NCI-H1048 (cell line): ENCODE data around the gene TPR.
"Not testable (repeated sequence)": the region's sequence is repeated elsewhere in the genome, so short reads cannot be mapped to it uniquely, and the experiment has no call there.

ENCODE experiments used
- DNase-seq: peaks from one replicate; lab custom pipeline; 2025; lab: John Stamatoyannopoulos, UW

TPR gene

GRCh38 chr1:186375152-186375928 lies at the start of gene TPR, which contains the start of gene ODR4:
Gene TPR (minus strand): TSS chr1:186375253. CDS start chr1:186375028, 225 bp downstream.
Gene ODR4 (plus strand): TSS chr1:186375838. CDS start chr1:186379786, 3,948 bp downstream.
- peak; percentile 100 for DNase-seq

GRCh38 chr1:186424539-186424938 lies 49.5 kb upstream of the TPR start:
- no peak for DNase-seq

GRCh38 chr1:186421446-186421845 lies 46.4 kb upstream of the TPR start:
- DNase-seq = no peak

- no peak for DNase-seq
These were observed 45.9 kb upstream of the TPR start for GRCh38 chr1:186420923-186421322.

- no peak for DNase-seq
These were observed 45.3 kb upstream of the TPR start for GRCh38 chr1:186420311-186420710.

- DNase-seq = no peak
These were observed 43.5 kb upstream of the TPR start for GRCh38 chr1:186418503-186418902.

GRCh38 chr1:186413319-186413718 lies 38.3 kb upstream of the TPR start:
- no peak for DNase-seq

- DNase-seq = no peak
These were observed 34.0 kb upstream of the TPR start for GRCh38 chr1:186409091-186409490.

- peak; percentile 54 for DNase-seq
These were observed 29.5 kb upstream of the TPR start for GRCh38 chr1:186404454-186405051.

- DNase-seq = no peak
These were observed 28.6 kb upstream of the TPR start for GRCh38 chr1:186403632-186404031.

- DNase-seq = not testable (repeated sequence)
These were observed 26.4 kb upstream of the TPR start for GRCh38 chr1:186401446-186401845.

- not testable (repeated sequence) for DNase-seq
These were observed 17.7 kb upstream of the TPR start for GRCh38 chr1:186392711-186393110.

- DNase-seq = no peak
These were observed 16.8 kb upstream of the TPR start for GRCh38 chr1:186391841-186392240.

- no peak for DNase-seq
These were observed 15.9 kb upstream of the TPR start for GRCh38 chr1:186390925-186391324.

GRCh38 chr1:186386725-186387383 lies 11.8 kb upstream of the TPR start:
- DNase-seq = no peak

- DNase-seq = no peak
These were observed 871 bp upstream of the TPR start for GRCh38 chr1:186375929-186376319.

- DNase-seq = peak; percentile 45
These were observed 526 bp downstream of the TPR start for GRCh38 chr1:186374303-186375151.

GRCh38 chr1:186347837-186348691 lies 27.0 kb downstream of the TPR start:
- DNase-seq = not testable (repeated sequence)

- DNase-seq = no peak
These were observed 34.3 kb downstream of the TPR start for GRCh38 chr1:186340772-186341171.

- DNase-seq = no peak
These were observed 37.5 kb downstream of the TPR start for GRCh38 chr1:186337554-186337953.

- DNase-seq = no peak
These were observed 44.3 kb downstream of the TPR start for GRCh38 chr1:186330758-186331157.
